NCI-H2081 treated with DMSO at 0.1 percent for 48 hours (cell line): ENCODE results near the gene FREM3.
"Not testable (repeated sequence)": the region's sequence is repeated elsewhere in the genome, so short reads cannot be mapped to it uniquely, and the experiment has no call there.

Source experiments
- DNase-seq: peaks from one replicate; lab custom pipeline; 2025; lab: John Stamatoyannopoulos, UW

The FREM3 gene

GRCh38 chr4:143700416-143701352, at the start of gene FREM3:
FREM3 (minus strand) TSS chr4:143700675; CDS start chr4:143700675, 0 bp downstream.
- no peak for DNase-seq

DNA sequence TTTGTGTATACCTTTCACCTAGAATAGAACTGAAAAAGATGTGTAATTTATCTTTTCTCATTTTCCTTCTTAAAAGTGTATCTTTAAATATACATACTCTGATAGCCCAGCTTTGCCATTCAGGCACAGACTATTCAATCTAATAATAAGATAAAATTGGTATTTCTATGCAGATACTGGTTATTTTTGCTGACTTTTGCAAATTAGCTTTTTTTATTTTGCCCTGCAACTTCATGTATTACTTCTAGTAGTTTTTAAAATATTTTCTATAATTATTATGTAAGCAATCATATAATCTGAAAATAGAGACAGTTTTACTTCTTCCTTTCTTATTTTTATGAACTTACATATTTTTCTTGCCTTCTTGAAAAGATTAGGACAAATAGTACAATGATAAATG, 45.4 kb upstream of the FREM3 start:
- DNase-seq: no peak

DNA sequence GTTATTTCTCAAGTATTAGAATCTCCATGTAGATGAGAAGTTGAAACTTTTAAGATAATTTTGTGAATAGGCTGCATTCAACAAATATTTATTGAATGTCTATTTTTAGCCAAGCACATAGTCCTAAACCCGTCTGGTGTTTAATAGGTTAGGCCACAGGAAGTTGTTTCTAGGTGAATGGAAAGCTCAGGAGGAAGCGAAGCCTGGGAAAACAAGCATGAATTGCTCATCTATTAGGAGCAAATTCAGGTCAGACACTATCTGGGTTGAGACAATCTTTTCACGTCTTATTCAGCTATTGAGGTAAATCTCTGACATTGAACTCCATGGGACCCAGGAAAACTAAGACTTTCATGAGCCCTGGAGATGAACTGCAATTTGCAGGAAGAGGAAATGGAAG, 43.1 kb upstream of the FREM3 start:
- DNase-seq: no peak

GRCh38 chr4:143742834-143743233, 42.4 kb upstream of the FREM3 start:
- no peak for DNase-seq

GRCh38 chr4:143736861-143737260, 36.4 kb upstream of the FREM3 start:
- DNase-seq: no peak

- DNase-seq: not testable (repeated sequence)
Observed at GRCh38 chr4:143736061-143736460, 35.6 kb upstream of the FREM3 start.

GRCh38 chr4:143728166-143728565, 27.7 kb upstream of the FREM3 start:
- DNase-seq: no peak

GRCh38 chr4:143726714-143727113, 26.2 kb upstream of the FREM3 start:
- no peak for DNase-seq

GRCh38 chr4:143721317-143721716, 20.8 kb upstream of the FREM3 start:
- DNase-seq: no peak

DNA sequence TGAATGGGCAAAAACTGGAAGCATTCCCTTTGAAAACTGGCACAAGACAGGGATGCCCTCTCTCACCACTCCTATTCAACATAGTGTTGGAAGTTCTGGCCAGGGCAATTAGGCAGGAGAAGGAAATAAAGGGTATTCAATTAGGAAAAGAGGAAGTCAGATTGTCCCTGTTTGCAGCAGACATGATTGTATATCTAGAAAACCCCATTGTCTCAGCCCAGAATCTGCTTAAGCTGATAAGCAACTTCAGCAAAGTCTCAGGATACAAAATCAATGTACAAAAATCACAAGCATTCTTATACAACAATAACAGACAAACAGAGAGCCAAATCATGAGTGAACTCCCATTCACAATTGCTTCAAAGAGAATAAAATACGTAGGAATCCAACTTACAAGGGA, 18.3 kb upstream of the FREM3 start:
- not testable (repeated sequence) for DNase-seq

DNA sequence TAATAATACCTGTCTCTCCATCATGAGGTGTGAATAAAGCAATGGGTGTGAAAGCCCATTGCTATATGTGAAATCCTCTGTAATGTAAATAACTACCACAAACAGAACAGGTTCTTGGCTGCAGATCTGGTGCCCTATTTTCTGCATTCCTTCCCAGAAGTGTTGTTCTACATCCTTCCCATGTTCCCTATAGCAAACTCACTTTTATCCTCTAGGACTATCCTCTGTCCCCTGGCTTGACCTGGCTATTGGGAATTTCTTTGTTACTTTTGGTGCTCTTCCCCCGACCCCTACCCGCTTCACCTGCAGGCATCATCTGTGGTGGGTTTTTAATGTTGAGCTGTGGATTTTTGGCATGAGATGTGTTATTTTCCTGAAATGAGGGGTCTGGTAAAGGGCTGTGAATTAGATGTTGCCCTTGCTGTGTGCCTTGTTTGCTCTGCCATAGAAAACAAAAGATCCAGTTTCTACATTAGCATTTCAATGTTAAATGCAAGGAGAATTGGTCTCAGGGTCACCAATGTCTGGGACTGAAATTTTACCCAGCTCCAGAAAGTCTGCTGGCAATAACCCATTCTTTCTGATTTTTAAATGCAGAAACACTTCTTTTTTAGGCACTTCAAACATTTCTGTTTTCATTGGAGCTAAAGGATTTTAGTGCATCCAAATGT, 13.6 kb upstream of the FREM3 start:
- no peak for DNase-seq

DNA sequence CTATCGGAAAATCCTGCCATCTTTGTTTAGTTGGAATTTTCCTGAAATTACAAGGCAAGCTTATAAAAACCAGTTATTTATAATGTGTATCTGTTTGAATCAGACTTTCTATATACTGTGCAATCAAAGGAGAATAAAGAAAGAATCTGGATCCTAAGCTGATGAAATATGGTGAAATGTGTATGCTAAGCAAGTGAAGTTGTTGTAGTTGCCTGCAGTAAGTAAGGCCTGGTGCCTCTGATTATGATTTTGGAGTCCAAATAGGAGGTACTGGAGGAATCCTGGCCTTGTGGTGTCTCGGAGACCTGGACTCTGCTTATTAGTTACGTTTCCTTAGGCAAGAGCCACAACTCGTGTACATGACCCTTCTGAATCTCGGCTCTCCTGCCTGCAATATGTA, 13.1 kb upstream of the FREM3 start:
- DNase-seq: no peak

DNA sequence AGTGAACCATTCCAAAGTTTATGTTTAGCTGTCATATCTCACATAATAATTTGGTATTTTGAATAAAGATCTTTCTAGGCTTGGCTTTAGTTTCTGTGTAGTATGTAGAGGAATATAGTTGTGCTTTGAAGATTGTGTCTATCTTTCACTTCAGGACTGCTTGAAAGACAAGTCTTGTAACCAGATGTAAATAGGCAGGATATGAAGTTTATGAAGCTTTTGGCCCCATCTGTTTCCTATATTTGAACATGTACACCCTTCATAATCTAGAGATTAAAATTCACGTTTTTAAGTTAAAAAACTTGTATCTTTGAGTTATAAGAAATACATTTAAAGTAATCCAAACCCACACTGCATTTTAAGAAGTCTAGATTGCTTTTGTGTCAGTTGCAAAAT, 11.7 kb upstream of the FREM3 start:
- DNase-seq: no peak

GRCh38 chr4:143711543-143712154, 11.2 kb upstream of the FREM3 start:
- no peak for DNase-seq

DNA sequence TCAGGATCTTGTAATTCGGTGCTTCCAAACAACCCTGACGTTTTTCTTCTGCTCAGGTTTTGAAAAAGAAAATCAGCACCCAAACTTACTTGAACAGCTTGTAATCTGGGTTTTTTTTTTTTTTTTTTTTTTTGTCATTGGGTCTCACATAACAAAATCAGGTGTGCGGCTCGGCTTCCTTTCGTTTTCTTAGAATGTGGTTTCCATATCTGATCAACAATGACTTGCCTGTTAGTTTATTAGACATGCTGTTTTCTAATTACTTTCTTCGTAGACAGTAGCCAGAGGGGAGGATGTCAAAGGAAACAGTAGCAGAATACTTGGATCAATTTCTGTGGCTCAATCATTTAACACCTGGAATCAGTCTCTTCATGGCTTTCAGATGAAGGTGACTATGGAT, 890 bp upstream of the FREM3 start:
- DNase-seq: no peak

GRCh38 chr4:143700046-143700415, 444 bp downstream of the FREM3 start:
- no peak for DNase-seq

- DNase-seq: no peak
Observed at GRCh38 chr4:143699331-143700045, 987 bp downstream of the FREM3 start.

DNA sequence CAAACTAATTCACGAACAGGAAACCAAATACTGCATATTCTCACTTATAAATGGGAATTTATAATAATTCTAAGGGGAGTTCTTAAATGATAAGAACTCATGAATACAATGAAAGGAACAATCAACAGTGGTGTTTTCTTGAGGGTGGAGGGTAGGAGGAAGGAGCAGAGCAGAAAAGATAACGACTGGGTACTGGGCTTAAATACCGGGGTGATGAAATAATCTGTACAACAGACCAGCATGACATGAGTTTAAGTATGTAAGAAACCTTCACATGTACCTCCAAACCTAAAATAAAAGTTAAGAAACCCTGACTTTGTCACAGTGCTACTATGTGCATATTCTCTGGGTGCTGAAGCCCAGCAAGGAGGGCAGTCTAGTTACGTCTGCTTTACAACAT, 6.6 kb downstream of the FREM3 start:
- no peak for DNase-seq

DNA sequence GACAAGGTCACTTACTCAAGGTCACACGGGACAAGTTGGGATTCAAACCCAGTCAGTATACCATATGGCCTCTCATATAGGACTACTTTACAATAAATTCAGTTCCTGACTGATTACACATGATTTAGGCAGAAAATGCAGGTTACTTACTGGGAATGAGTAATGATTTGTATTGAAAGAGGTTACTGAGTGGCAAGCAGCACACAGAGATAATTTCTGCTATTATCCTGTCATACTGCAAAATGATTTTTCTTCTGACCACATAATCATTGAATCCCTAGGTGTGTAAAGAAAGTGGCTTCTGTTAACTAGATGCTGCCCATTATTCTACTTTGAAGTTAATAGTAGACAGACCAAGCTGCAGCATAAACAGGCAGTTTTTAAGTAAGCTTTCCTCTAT, 8.2 kb downstream of the FREM3 start:
- DNase-seq: no peak

- DNase-seq: no peak
Observed at GRCh38 chr4:143679434-143679833, 21.0 kb downstream of the FREM3 start.

DNA sequence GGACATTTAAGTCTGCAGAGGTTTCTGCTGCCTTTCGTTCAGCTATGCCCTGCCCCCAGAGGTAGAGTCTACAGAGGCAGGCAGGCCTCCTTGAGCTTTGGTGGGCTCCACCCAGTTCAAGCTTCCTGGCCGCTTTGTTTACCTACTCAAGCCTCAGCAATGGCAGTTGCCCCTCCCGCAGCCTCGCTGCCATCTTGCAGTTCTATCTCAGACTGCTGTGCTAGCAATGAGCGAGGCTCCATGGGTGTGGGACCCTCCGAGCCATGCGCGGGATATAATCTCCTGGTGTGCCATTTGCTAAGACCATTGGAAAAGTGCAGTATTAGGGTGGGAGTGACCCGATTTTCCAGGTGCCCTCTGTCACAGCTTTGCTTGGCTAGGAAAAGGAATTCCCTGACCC, 26.8 kb downstream of the FREM3 start:
- not testable (repeated sequence) for DNase-seq

- DNase-seq: no peak
Observed at GRCh38 chr4:143668930-143669552, 31.4 kb downstream of the FREM3 start.
